GM19438 (cell line): ENCODE data around the gene NAB1.
"Not testable (repeated sequence)": the region's sequence is repeated elsewhere in the genome, so short reads cannot be mapped to it uniquely, and the experiment has no call there.

ENCODE experiments used
- ATAC-seq: cut with Tn5 transposase; IDR thresholded peaks from one replicate; pipeline ENCODE4 v1.9.1; 2021; ENCODE audit warnings: low read depth; ENCODE audit not compliant: unreplicated experiment

NAB1 gene

DNA sequence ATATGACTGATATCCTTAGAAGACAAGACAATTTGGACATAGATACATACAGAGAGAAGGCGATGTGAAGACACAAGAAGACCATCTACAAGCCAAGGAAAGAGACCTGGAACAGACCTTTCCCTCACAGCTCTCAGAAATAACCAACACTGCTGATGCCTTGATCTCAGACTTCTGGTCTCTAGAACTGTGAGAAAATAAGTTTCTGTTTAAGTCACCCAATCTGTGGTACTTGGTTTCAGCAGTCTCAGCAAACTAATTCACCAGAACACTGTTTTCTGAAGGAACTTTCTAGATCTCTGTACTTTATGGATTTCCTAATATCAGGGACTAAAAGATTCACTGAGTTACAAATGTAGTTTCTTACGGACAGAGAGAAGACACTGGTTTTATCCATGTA, 58.8 kb downstream of the NAB1 start:
- ATAC-seq, result no peak

DNA sequence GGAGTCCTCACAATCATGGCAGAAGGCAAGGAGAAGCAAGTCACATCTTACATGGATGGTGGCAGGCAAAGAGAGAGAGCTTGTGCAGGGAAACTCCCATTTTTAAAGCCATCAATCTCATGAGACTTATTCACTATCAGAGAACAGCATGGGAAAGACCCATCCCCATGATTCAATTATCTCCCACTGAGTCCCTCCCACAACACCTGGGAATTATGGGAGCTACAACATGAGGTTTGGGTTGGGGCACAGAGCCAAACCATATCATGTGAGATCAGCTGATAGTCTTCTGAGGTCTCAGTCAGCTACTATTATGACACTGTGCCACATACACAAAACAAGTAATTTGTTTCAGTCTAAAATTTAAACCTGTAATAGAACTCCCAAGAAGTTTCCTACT, 59.8 kb downstream of the NAB1 start:
- not testable (repeated sequence) for ATAC-seq

DNA sequence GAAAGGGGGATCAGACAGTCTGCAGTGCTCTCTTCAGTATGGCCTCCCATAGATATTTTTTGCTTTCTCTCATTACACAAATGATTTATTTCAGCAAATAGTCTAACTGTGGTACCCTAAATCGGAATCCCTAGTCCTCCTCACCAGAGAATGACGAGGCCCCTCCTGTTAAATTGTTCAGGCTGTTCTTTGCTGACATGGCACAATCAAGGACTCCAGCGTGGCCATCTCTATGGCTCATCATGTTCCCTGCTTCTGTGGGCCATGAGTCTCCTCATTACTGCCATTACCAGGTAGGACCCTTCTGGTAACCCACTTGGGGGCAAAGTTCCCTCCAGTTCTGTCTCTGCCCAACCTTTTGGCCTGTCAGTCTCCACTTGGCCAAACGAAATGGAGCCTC, 62.2 kb downstream of the NAB1 start:
- ATAC-seq, result no peak

DNA sequence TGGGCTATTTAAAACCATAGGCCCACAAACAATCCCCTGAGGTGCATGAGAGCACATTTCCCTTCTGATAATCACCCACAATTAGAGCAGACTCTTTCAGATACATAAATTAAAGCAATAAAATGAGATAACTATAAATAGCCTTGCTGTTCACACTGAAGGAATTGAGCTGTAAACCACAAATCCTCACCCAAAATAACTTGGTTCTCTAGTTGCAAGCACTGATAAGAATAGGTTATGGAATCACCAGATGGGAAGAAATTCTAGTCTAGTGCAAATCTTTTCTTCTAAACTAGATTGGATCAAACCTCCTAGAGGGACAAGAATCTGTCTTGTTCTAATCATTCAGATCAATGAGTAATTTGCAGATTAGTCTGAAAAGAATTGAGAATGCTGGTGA, 64.6 kb downstream of the NAB1 start:
- ATAC-seq, result no peak

DNA sequence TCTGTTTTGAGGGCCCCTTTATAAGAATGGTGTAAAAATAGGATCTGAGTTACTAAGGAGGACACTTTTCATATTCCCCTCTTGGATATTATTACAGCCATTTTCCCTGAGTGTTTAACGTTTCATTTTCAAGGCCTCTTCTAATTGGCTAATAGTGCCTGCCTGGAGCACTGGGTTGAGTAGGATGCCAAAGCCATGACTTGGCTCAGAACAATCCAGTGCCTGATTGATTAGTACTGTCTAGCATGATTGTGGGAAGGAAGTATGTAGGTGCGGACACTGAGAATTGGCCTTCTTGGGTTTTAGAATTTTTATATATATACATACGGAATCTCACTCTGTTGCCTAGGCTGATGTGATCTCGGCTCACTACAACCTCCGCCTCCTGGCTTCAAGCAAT, 66.1 kb downstream of the NAB1 start:
- ATAC-seq, result no peak

DNA sequence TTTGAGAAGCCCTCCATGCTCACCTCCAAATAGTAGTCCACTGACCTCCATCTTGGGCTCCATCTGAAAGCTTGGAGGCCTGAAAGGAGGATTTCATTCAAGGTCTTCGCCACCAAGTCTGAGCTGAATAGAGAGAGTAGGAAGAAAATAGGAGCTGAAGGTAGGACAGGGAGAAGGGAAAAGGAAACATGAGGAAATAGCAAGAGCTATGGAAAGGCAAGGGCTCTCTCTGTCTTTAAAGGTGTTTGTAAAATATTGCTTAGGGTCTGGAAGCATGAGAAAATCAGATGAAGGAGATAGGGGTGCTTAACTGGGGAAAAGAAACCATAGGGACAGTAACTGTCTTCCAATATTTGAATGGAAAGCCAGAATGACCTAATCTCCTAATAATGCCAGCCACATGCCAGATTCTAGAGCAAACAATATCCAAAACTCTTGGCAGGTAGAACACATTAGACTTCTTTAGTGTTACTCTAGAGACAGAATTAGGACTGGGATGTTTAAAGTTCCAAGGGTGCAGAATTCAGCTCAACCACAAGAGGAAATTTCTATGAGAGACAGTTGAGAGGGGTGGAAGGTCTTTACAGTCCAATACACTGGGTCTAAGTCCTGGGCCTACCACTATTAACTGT, 67.4 kb downstream of the NAB1 start:
- no peak for ATAC-seq

DNA sequence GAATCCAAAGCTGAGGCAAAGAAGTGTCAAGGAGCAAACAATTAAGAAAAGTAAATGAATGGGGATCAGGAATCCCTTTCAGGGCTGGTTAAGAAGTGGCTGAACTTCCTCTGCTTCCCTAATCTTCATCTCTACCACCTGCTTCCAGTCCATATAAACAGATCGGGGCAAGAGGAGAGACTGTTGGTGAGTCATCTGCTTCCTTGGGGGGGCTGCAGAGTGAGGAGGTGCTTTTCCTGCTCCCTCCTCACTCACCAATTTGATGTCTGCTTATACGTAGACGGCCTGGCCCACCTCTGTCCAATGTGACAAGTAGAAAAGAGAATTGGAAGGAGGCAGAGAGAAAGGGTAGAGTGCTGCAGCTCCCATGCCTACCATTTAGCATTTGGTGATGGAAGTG, 68.4 kb downstream of the NAB1 start:
- no peak for ATAC-seq

DNA sequence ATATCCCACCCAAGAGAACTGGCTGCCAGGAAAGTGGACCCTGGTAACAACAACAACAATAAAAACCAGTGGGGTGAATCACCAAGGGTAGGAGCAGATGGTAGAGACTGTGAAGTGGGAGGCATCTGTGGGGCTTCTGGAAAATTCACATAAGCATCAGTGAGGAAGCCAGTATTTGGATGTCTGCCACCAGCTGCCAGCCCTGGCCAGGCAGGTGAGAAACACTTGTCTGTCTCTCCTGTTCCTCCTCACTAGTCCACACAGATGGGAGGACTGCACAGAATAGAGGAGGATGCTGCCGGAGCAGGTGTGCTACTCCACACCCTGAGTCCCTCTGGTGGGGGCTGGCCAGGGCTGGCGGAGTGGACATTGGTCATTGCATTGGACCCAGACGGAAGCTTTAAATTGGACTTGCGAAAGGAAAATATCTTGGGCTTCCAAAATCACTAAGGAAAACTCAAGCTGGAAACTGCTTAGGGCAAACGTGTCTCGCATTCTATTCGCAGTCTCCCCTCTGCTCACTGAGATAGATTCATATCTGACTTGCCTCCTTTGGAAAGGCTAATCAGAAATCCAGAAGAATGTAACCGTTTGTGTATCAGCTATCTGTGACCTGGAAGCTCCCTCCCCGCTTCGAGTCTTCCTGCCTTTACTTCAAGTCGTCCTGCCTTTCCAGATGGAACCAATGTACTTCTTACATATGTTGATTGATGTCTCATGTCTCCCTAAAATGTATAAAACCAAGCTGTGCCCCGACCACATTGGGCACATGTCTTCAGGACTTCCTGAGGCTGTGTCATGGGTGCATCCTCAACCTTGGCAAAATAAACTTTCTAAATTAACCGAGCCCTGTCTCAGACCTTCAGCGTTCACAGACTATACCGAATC, 69.1 kb downstream of the NAB1 start:
- ATAC-seq, result no peak

DNA sequence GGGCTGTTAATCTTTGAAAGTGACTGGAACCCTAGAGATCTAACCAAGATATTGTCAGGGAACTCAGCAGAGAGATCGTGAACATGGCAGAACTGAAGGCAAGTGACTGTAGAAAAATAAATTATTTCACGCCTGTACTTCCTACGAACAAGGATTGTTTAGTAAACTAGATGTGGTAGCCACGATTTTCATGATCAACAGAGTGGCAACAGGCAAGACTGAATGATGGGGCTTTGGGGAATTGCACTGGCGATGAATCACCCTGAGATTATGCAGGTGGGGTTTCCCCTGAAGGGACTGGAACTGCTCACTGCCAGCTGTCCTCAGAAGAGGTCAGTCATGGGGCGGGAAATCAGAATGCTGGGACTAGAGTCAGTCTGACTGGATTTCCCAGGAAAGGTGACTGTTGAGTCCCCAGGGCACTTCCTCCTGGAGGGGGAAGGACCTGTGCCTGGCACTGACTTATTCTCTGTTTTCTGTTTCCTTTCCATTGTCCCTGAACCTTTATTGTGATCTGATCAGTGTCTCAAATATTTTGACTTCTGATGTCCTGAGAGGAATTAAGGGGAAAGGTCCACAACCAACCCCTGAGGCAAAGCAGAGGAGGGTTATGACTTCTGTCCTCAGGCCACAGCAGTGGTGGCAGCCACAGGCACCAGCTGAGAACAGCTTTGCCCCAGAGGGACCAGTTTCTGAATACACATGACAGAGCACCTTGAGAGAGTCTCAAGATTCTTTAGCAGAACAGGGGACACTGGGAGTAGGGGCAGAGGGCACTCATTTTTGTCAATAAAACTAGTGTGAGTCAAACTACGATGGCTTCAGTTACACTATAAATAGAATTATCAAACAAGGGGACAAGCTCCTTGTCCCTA, 70.0 kb downstream of the NAB1 start:
- peak; percentile 72 for ATAC-seq

DNA sequence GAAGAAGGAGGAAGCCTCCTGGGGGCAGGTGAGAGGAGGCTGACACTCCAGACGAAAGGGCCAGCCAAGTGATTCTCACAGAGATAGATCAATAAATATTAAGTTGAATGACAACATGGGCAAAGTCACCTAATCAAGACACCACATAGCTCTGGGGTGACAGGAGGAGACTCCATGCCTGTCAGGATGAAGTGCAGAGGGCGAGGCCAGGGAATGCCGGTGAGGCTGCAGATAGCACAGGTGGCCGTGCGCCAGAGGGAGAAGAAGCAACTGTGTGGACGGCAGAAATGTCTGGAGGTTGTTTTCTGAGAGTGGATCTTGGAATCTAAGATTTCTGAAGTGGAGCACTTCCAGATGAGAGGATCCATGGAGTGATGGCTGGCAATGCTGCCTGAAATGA, 71.4 kb downstream of the NAB1 start:
- no peak for ATAC-seq

DNA sequence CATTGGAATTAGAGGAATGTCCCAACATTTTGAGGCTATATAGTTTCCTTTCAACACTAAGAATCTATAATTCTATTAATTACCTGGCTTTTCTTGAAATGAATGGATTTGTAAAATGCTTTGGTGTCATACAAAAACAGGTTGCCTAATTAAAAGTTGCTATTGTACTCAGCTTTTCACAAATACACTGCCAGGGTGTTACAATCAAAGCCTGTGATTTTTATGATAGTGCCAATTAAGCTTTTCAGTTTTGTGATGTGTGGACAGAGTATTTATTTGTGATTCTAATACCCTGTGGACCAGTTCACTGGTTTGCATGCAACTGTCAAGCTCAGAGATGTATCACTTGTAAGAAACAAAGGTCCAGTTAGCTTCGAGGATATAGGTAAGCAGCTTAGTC, 71.8 kb downstream of the NAB1 start:
- no peak for ATAC-seq

DNA sequence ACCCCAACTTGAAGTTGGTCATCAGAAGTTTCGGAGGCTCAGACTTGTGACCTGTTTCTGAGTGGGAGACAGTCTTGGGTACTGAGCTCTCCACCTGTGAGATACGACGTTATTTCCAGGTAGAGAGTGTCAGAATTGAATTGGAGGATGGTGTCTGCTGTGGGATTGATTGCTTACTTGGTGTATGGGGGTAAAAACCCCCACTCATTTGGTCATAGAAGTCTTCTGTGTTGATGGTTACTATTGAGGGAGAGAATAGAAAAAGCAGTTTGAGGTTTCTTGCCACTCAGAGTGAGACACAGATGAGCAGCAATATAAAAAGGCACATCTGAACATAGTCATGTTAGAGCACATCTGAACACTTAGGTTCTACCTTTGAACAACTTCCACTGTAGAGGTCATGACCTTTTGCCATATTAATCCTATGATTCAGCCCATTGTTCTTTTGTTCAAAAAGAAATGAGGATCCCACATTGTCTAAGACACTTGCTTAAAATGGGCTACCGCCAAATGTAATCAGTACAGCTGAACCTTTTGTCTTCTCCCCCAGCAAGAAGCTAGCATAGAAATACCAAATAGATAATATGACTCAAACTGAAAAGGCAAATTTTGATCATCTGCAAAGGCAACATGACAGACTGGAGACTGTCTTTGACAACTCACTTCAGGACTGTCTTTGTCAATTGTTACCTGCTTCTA, 73.3 kb downstream of the NAB1 start:
- peak; percentile 48 for ATAC-seq

DNA sequence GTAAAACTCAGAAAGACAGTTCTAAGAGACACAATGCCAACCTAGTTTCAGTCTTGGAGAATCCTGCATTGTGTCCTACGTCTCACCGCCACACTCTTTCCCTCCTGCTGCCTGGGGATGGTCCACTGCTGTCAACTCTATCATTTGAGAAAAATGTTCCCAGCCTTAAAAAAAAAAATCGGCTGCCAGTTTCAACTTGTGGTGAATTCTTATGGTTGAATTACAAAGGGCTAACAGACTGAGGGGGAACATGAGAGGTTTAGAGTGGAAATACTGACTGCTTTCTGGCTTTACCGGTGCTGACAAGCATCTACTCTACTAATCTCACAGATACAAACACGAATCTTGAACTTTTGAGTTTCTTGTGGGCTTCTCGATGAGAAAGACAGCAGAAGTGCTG, 74.0 kb downstream of the NAB1 start:
- ATAC-seq, result no peak

DNA sequence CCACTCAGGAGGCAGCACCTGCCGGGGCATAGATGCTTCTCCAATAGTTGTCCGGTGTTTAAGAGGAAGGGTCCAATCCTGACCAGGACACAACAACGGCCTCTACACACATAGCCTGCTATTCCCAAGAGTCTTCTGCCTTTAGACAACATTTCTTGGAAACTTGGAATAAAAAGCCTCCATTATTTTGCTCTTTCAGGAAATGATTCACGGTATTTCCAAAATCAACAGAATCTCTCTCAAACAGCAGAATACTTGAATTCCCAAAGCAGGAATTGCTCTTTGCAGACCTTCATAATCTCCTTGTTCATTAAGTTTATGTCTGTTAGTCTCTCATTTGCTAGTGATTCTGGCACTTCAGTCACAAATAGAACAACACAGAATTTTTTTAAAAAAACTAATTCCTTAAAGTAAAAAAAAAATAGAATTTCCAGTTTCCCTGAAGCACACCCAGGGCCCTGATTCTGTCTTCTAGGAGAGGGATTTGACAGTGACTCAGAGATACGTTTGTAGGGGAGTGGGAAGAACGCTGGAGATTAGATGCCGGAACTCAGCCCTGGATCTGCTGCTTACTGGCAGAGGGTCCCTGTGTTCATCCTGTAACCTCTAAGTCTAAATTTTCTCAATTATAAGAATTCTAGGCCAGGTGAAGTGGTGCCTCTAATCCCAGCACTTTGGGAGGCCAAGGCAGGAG, 74.7 kb downstream of the NAB1 start:
- no peak for ATAC-seq

DNA sequence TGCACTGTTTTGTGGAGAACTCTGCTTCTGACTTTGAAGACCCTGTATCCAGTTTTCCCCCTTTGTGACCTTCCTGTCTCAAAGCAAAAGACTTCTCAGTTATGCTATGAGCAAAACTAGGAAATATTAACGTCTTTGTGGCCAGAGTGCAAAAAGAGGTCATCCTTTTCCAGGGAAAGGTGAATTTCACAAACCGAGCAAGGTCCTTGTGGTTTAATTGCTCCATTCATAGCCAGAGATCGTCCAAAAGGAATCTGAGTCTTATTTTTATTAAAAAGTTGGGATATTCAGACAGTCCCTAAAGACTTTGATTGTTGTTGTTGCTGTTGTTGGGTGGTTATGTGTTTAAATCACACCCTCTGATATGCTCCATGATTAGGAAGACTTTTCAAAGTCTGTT, 77.4 kb downstream of the NAB1 start:
- no peak for ATAC-seq

DNA sequence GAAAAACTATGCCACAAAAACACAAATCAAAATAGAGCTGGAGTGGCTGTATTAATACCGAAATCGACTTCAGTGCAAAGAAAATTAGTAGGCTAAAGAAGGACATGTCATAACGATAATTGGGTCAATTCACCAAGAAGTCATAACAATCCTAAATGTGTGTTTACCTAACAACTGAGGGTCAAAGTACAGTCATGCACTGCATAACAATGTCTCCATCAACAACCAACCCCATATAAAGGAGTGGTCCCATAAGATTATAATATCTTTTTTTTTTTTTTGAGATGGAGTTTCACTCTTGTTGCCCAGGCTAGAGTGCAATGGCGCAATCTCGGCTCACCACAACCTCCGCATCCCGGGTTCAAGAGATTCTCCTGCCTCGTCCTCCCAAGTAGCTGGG, 87.5 kb downstream of the NAB1 start:
- ATAC-seq, result no peak

DNA sequence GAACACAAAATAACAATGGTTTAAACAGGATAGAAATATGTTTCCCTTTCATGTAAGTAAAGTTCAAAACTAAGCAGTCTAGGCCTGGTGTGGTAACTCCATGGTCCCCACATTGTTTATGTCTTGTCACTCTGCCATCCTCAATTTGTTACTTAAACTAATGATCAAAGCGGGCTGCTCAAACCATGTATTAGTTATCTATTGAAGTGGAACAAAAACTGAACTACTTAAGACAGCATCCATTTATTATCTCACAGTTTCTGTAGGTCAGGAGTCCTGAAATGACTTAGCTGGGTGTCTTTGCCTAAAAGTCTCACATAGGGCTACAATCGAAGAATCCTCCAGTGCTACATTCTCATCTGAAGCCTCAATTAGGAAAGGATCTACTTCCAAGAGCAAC, 91.6 kb downstream of the NAB1 start:
- ATAC-seq, result no peak
